GM21529 (cell line): ENCODE data around the gene RFX6.
"Not testable (repeated sequence)": the region's sequence is repeated elsewhere in the genome, so short reads cannot be mapped to it uniquely, and the experiment has no call there.

ENCODE experiments used
- ATAC-seq: cut with Tn5 transposase; IDR thresholded peaks from one replicate; pipeline ENCODE4 v1.9.1; 2021; ENCODE audit not compliant: unreplicated experiment

RFX6 gene, protein sequence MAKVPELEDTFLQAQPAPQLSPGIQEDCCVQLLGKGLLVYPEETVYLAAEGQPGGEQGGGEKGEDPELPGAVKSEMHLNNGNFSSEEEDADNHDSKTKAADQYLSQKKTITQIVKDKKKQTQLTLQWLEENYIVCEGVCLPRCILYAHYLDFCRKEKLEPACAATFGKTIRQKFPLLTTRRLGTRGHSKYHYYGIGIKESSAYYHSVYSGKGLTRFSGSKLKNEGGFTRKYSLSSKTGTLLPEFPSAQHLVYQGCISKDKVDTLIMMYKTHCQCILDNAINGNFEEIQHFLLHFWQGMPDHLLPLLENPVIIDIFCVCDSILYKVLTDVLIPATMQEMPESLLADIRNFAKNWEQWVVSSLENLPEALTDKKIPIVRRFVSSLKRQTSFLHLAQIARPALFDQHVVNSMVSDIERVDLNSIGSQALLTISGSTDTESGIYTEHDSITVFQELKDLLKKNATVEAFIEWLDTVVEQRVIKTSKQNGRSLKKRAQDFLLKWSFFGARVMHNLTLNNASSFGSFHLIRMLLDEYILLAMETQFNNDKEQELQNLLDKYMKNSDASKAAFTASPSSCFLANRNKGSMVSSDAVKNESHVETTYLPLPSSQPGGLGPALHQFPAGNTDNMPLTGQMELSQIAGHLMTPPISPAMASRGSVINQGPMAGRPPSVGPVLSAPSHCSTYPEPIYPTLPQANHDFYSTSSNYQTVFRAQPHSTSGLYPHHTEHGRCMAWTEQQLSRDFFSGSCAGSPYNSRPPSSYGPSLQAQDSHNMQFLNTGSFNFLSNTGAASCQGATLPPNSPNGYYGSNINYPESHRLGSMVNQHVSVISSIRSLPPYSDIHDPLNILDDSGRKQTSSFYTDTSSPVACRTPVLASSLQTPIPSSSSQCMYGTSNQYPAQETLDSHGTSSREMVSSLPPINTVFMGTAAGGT

GRCh38 chr6:116876635-116877611, at the start of gene RFX6:
RFX6 (plus strand) TSS chr6:116877242; CDS start chr6:116877276, 34 bp downstream.
- ATAC-seq, result no peak

DNA sequence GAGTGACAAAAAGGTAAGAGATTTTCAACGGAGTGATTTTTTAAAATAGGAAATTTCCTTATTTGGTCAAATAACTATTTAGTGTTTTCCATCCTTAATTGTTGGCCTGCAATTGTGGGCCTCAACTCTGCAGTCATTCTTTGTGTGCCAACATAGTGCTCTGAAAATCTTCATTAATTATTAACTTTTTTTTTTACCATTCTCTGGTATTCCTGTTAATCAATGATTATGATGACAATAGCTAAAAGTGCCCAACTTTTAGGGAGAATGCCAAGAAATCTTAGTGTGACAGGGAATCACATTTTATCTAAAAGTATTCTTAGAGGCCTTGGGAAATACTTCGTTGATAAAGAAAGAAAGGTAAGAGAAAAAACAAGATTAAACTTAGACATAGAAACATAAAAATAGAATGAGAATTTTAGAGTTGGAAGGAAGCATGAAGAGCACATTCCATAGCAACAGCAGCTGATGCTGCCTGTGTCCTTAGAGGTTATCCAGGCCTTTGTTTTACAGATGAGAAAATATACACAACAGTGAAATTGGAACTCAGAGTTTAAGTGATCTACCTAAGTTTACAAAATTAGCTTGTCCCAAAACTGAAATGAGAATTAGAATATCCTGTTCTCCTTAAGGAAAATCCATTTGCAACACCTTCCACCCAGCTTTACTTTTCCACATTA, 49.3 kb upstream of the RFX6 start:
- ATAC-seq, result no peak

DNA sequence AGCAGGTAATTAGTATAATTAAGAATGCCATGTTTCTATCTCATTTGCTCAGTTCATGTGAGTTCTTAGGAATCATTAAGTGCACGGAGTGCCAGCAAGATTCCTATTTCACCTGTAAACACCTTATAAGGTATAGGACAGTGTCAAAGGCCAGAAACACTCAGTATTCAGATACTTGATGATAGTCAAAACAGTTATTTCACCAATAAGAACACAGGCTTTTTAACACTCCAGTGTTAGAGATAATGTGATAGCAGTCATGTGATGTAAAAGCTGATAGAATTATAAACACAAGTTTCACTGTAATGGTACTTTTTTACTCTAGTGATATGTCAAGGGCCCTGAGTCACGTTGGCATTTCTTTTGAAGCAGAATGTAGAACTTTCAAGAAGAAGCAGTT, 48.1 kb upstream of the RFX6 start, which contains the start of gene GPRC6A:
Gene GPRC6A (minus strand): TSS at position 101 of the 400 bp plus-strand sequence. CDS start 70 bp downstream, at position 31.
- no peak for ATAC-seq

DNA sequence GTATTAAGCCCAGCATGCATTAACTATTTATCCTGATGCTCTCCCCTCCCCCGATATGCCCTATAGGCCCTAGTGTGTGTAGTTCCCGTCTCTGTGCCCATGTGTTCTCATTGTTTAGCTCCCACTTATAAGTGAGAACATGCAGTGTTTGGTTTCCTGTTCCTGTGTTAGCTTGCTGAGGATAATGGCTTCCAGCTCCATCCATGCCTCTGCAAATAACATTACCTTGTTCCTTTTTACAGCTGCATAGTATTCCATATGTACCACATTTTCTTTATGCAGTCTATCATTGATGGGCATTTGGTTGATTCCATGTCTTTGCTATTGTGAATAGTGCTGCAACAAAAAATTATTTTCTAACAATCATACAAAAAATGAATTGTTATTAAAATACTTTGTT, 42.5 kb upstream of the RFX6 start:
- ATAC-seq, result not testable (repeated sequence)

GRCh38 chr6:116836606-116837342, 40.3 kb upstream of the RFX6 start:
- no peak for ATAC-seq

DNA sequence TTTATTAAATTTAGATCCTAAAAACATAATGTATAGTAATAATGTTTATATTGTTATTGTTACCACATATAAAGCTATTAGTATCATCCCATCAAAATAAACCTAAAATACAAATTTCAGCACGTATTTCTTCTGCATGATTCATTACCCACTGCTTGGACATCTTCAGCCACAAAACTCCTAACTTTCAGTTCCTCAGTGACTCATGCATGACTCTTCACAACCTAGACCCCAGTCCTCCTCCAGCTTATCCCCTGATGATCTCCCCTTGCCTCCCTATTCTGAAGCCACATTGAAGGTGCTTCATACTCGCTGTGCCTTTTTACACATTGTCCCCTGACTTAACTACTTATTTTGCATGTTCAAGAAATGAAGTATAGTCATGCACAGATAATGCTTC, 37.0 kb upstream of the RFX6 start:
- no peak for ATAC-seq

DNA sequence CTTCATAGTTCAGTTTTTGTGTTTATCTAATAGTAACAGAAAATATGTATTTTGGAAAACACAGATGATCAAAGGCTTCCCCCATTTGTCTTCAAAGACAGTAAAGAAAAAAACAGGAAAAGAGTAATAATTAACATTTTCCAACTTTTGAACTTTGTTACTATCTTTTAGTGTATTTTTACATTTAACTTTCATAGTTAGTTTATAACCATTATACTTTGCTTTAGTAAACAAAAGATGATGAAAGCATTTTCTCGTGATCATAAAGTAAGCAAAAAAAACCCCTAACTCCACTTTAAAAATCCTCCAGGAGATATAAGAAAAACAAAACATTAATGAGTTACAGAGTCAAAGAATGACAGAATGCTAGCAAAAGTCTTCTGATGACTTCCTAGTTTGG, 34.6 kb upstream of the RFX6 start:
- no peak for ATAC-seq

DNA sequence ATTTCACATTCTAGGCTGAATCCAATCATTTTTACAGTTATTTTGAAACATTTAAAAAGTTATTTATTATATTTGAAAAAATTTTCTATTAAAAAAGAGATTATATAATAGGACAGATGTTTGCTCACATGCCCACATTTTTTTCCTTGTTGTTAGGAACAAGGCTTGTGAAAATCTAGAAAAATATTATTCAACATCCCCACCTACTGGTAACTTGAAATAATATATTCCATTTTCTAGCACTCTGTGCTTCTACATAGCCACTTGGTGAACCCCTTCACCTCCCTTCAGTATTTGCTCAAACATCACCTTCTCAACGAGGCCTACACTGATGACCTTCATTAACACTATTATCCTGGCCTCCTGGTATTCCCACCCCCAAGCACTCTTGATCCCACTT, 29.8 kb upstream of the RFX6 start:
- peak; percentile 67 for ATAC-seq

DNA sequence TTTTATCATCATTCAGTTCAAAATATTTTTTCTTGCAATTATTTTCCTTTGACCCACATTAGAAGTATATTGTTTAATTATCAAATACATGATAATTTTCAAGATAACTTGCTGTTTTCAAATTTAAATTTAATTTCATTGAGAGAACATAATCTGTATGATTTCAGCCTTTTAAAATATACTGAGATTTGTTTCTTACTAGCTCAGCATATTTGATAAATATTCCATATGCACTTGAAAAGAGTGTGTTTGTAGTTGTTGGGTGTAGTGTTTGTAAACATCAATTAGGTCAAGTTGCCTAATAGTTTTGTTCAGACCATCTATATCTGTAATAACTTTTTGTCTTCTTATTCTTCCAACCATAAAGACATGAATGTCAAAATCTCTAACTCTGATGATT, 19.0 kb upstream of the RFX6 start:
- no peak for ATAC-seq

- ATAC-seq, result no peak
These were observed 17.8 kb upstream of the RFX6 start for GRCh38 chr6:116859264-116859663.

- peak; percentile 77 for ATAC-seq
These were observed 10.7 kb upstream of the RFX6 start for GRCh38 chr6:116866281-116866871.

GRCh38 chr6:116872771-116873170, 4.3 kb upstream of the RFX6 start:
- no peak for ATAC-seq

GRCh38 chr6:116876107-116876506, 935 bp upstream of the RFX6 start:
- ATAC-seq, result no peak

- ATAC-seq, result no peak
These were observed 701 bp downstream of the RFX6 start for GRCh38 chr6:116877743-116878142.

DNA sequence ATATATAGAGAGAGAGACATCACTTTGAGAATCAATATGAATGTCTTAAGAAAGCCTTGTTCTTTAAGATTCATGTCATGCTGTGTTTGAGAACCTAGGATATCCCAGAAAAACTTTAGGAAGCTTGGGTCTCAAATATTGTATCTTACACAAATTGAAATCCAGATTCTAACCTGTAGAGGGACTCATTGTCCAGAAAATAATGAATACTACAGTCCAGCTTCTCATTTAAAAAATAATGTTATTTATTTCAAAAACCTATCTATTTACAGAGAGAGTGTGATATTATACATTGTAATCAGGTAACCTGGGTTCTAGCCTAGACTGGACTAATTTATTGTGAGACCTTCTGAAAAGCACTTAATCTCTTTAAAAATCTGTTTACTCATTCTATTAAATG, 4.2 kb downstream of the RFX6 start:
- ATAC-seq, result no peak

- ATAC-seq, result no peak
These were observed 6.0 kb downstream of the RFX6 start for GRCh38 chr6:116883005-116883404.

GRCh38 chr6:116884530-116884929, 7.5 kb downstream of the RFX6 start:
- no peak for ATAC-seq

GRCh38 chr6:116887168-116887567, 10.1 kb downstream of the RFX6 start:
- no peak for ATAC-seq

DNA sequence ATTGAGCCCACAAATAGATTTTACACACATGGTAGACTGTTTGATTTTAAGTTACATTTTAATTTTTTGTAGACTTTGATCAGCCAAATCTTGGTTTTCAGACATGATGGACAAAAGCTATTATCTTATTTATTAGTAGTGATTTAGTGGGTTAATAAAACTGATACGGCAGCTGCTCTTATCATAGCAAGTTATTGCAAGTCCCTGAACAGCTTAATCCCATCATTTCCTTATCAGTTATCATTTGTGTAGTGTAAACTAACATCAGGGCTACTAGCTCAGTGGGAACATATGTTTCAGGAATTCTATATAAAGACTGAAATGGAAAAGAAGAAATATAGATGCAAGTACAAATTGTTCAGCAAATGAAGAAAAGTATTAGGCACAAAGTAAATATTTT, 10.9 kb downstream of the RFX6 start:
- ATAC-seq, result no peak
